ENCODE results near the gene THAP7. TPM values are rescaled to one million over a fixed set of nuclear protein-coding genes. Genes with fewer than 3 reads are reported as not detected.

THAP7 gene
- total and polyA plus RNA-seq, 9 of the 15 experiments (the other 6 are each of a cell fraction or from before 2014, with no cell fraction given), result 7.9 to 263 (median 84.1) TPM

DNA sequence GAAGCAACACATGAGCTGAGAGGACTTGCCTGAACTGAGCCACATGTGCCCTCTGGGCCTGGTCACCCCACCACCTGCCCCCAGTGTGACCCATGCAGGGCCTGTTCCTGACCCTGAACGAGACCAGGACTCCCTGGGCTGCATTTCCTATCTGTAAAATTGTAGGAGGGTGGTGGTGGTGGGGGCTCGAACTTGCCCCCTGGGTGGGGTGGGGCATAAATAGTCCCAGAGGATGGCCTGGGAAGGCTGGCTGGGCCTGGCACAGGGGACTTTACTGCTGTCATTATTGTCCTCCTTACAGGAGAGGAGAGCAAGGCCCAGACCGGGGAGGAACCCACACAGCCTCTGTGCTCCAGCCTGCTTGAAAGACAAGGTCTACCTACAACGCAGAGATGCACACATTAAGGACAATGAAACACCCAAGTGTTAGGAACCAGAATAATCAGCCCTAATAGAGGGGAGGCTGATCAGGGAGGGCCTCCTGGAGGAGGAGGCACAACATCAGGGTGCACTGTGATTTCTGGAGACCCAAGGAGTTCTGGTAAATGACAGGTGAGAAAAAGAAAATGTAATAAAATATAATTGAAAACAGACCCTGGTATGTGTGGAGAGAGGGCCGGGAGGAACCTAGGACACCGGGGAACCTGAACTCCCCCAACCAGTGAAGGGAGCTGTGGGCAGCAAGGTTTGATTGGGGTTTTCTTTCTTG, 37.7 kb downstream of the THAP7 start (continued):
- TF ChIP-seq JUND (IDR thresholded peaks at IDR 0.05; ENCODE audit: borderline replicate concordance, low read depth, low read length) (no peak), JUND (tag; IDR thresholded peaks at IDR 0.05; ENCODE audit: borderline replicate concordance, low read depth, low read length) (no peak), PCBP1 (IDR thresholded peaks at IDR 0.05; ENCODE audit: low read depth, low read length, poor library complexity, severe bottlenecking) (no peak), MTF1 (CRISPR knock-in tag; IDR thresholded peaks at IDR 0.05; ENCODE audit: borderline replicate concordance) (0 out of 2 replicates have a peak, but pooled peaks have one; percentile 54), ZNF124 (CRISPR knock-in tag; IDR thresholded peaks at IDR 0.05) (no peak), CXXC5 (CRISPR knock-in tag; IDR thresholded peaks at IDR 0.05) (no peak), TBL1XR1 (IDR thresholded peaks at IDR 0.05; ENCODE audit: low read length in 2 of 2) (peak in 1 of 2 experiments; percentile 36; a peak in 1 of 4 replicates), NUFIP1 (IDR thresholded peaks at IDR 0.05; ENCODE audit: partially characterized antibody) (no peak), BACH1 (tag; IDR thresholded peaks at IDR 0.05) (no peak), SPI1 (IDR thresholded peaks at IDR 0.05; ENCODE audit: borderline replicate concordance, low read depth, low read length) (no peak), ARID4B (CRISPR knock-in tag; IDR thresholded peaks at IDR 0.05) (no peak), PURB (CRISPR knock-in tag; IDR thresholded peaks at IDR 0.05; ENCODE audit: low read depth) (no peak), PATZ1 (CRISPR knock-in tag; IDR thresholded peaks at IDR 0.05; ENCODE audit: borderline replicate concordance) (no peak), TEAD2 (tag; IDR thresholded peaks at IDR 0.05) (no peak), ZNF121 (CRISPR knock-in tag; conservative IDR thresholded peaks at IDR 0.05) (no peak), IRF9 (tag; IDR thresholded peaks at IDR 0.05) (no peak), TBP (optimal IDR thresholded peaks at IDR 0.05; ENCODE audit: low read depth, low read length) (no peak), MCM2 (IDR thresholded peaks at IDR 0.05; ENCODE audit: low read depth) (no peak), CBX1 (IDR thresholded peaks at IDR 0.05; ENCODE audit: low read depth) (no peak; the same call in none of the 2 replicates)
- TF ChIP-seq, protein P1, sequence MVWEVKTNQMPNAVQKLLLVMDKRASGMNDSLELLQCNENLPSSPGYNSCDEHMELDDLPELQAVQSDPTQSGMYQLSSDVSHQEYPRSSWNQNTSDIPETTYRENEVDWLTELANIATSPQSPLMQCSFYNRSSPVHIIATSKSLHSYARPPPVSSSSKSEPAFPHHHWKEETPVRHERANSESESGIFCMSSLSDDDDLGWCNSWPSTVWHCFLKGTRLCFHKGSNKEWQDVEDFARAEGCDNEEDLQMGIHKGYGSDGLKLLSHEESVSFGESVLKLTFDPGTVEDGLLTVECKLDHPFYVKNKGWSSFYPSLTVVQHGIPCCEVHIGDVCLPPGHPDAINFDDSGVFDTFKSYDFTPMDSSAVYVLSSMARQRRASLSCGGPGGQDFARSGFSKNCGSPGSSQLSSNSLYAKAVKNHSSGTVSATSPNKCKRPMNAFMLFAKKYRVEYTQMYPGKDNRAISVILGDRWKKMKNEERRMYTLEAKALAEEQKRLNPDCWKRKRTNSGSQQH (CRISPR knock-in tag; IDR thresholded peaks at IDR 0.05), result peak; percentile 62; the same call in 1 of the 2 replicates
